HepG2 (cell line): ENCODE measurements around the gene SEMA3B. TPM values are rescaled to one million over a fixed set of nuclear protein-coding genes. Genes with fewer than 3 reads are reported as not detected.
A peak's percentile ranks its signal among the peaks of the same experiment; 100 is the strongest.

Experiments
- ARHGAP35 ChIP-seq: sonication (generic); formaldehyde crosslinking; IDR thresholded peaks from 2 replicates; pipeline ENCODE4 v1.9.0; 2022; ENCODE audit warnings: mild to moderate bottlenecking, inconsistent platforms, moderate library complexity, missing genetic modification reagents, borderline replicate concordance
- BRF2 ChIP-seq: sonication (generic); formaldehyde crosslinking; IDR thresholded peaks from 2 replicates; pipeline ENCODE4 v1.8.1; 2022; ENCODE audit warnings: mild to moderate bottlenecking, missing genetic modification reagents
- DPF2 ChIP-seq: sonication (generic); formaldehyde crosslinking; IDR thresholded peaks from 2 replicates; pipeline ENCODE4 v1.4.0; 2020; ENCODE audit warnings: mild to moderate bottlenecking, low read depth, missing genetic modification reagents, borderline replicate concordance
- FOXA3 ChIP-seq: IDR thresholded peaks from 2 replicates; pipeline ENCODE4 v1.6.1; 2016; ENCODE audit warnings: missing genetic modification reagents, missing compliant biosample characterization
- GABPA ChIP-seq, 2 experiments: IDR thresholded peaks; 2 replicates each; pipeline ENCODE4 v1.6.1; 2011 to 2016; ENCODE audit warnings: low read depth in 2 of 2, low read length in 1 of 2, missing biosample characterization in 1 of 2, missing genetic modification characterization in 1 of 2
- HNRNPL ChIP-seq: fragments of 200-400 bp; formaldehyde crosslinking; IDR thresholded peaks from 2 replicates; pipeline ENCODE4 v1.6.1; 2017; ENCODE audit warnings: mild to moderate bottlenecking, low read depth, low read length
- NFE2 ChIP-seq: sonication (generic); formaldehyde crosslinking; IDR thresholded peaks from 2 replicates; pipeline ENCODE4 v1.4.0; 2020; ENCODE audit warnings: missing genetic modification reagents
- NFYB ChIP-seq: sonication (generic); formaldehyde crosslinking; IDR thresholded peaks from 2 replicates; pipeline ENCODE4 v1.4.0; 2020; ENCODE audit warnings: missing genetic modification reagents
- SNAI1 ChIP-seq: sonication (generic); formaldehyde crosslinking; IDR thresholded peaks from 2 replicates; pipeline ENCODE4 v1.5.0; 2020; ENCODE audit warnings: mild to moderate bottlenecking, missing genetic modification reagents, borderline replicate concordance
- SP4 ChIP-seq: sonication (generic); formaldehyde crosslinking; IDR thresholded peaks from 2 replicates; pipeline ENCODE4 v1.8.1; 2023; ENCODE audit warnings: mild to moderate bottlenecking, missing genetic modification reagents
- ZMYM3 ChIP-seq: sonication (generic); formaldehyde crosslinking; IDR thresholded peaks from 2 replicates; pipeline ENCODE4 v1.5.1; 2020; ENCODE audit warnings: mild to moderate bottlenecking, missing genetic modification reagents
- ZNF235 ChIP-seq: sonication (generic); formaldehyde crosslinking; IDR thresholded peaks from 2 replicates; pipeline ENCODE4 v1.8.1; 2023; ENCODE audit warnings: mild to moderate bottlenecking, missing genetic modification reagents, borderline replicate concordance
- ZNF34 ChIP-seq: sonication (generic); formaldehyde crosslinking; IDR thresholded peaks from 2 replicates; pipeline ENCODE4 v1.4.0; 2020; ENCODE audit warnings: mild to moderate bottlenecking, missing genetic modification reagents, borderline replicate concordance
- ZNF503 ChIP-seq: sonication (generic); formaldehyde crosslinking; IDR thresholded peaks from 2 replicates; pipeline ENCODE4 v1.4.0; 2020; ENCODE audit warnings: missing genetic modification reagents
- ZNF563 ChIP-seq: sonication (generic); formaldehyde crosslinking; IDR thresholded peaks from 2 replicates; pipeline ENCODE4 v1.8.0; 2022; ENCODE audit warnings: mild to moderate bottlenecking, moderate library complexity, missing genetic modification reagents
- ZNF660 ChIP-seq: sonication (generic); formaldehyde crosslinking; IDR thresholded peaks from 2 replicates; pipeline ENCODE4 v1.5.1; 2020; ENCODE audit warnings: mild to moderate bottlenecking, low read depth, missing genetic modification reagents, borderline replicate concordance
- ZNF687 ChIP-seq: sonication (generic); formaldehyde crosslinking; IDR thresholded peaks from 2 replicates; pipeline ENCODE4 v1.5.1; 2020; ENCODE audit warnings: mild to moderate bottlenecking, missing genetic modification reagents, moderate library complexity
- ZNF776 ChIP-seq: sonication (generic); formaldehyde crosslinking; IDR thresholded peaks from 2 replicates; pipeline ENCODE4 v1.4.0; 2020; ENCODE audit warnings: mild to moderate bottlenecking, missing genetic modification reagents
- ZNF788 ChIP-seq: sonication (generic); formaldehyde crosslinking; IDR thresholded peaks from 2 replicates; pipeline ENCODE4 v1.5.0; 2020; ENCODE audit warnings: mild to moderate bottlenecking, missing genetic modification reagents, borderline replicate concordance
- ZSCAN22 ChIP-seq: sonication (generic); formaldehyde crosslinking; IDR thresholded peaks from 2 replicates; pipeline ENCODE4 v1.4.0; 2020; ENCODE audit warnings: mild to moderate bottlenecking, missing genetic modification reagents
- polyA plus RNA-seq, 8 experiments: library from polyadenylated mRNA; depleted of rRNA in 3 of 8; stranded (reverse) in 7 of 8; unstranded in 1 of 8; fragments of >200 nt; fragmentation: Illumina TruSeq in 4 of 8; extraction: Trizol in 4 of 8; gene quantifications; 2 replicates each; pipeline versions ENCODE4 v1.2.1 to v1.2.3, GENCODE V29; 2011 to 2016; ENCODE audit warnings: low read depth in 4 of 8, missing spikeins in 1 of 8, mixed read lengths in 1 of 8; ENCODE audit not compliant: insufficient read depth in 1 of 8
- total RNA-seq, 5 experiments: library from RNA; depleted of rRNA; stranded (reverse); fragments of >200 nt; fragmentation: Illumina TruSeq; extraction: Trizol; gene quantifications; 2 replicates each; pipeline ENCODE4 v1.2.3, GENCODE V29; 2016; ENCODE audit warnings: low read depth in 1 of 5

Gene SEMA3B
- total and polyA plus RNA-seq, 2 of the 13 experiments (the other 11 are each of a cell fraction or from before 2014, with no cell fraction given): 93.2 to 158 TPM

GRCh38 chr3:50322115-50322385, 53.1 kb downstream of the SEMA3B start (continued):
- TF ChIP-seq GABPA (IDR thresholded peaks at IDR 0.05; ENCODE audit: low read depth, low read length) (no peak), GABPA (CRISPR knock-in tag; IDR thresholded peaks at IDR 0.05; ENCODE audit: low read depth) (no peak), ZMYM3 (0 out of 2 replicates have a peak, but pooled peaks have one; percentile 9), SNAI1 (CRISPR knock-in tag) (no peak), NFE2 (no peak), ZNF687 (CRISPR knock-in tag) (0 out of 2 replicates have a peak, but pooled peaks have one; percentile 41), ZSCAN22 (peak; percentile 90), ZNF776 (CRISPR knock-in tag) (0 out of 2 replicates have a peak, but pooled peaks have one; percentile 59), ZNF503 (CRISPR knock-in tag) (0 out of 2 replicates have a peak, but pooled peaks have one; percentile 41), ZNF235 (CRISPR knock-in tag) (0 out of 2 replicates have a peak, but pooled peaks have one; percentile 52), SP4 (no peak; the same call in 1 of the 2 replicates), ZNF563 (CRISPR knock-in tag) (no peak), HNRNPL (0 out of 2 replicates have a peak, but pooled peaks have one; percentile 36), FOXA3 (CRISPR knock-in tag) (0 out of 2 replicates have a peak, but pooled peaks have one; percentile 10), BRF2 (CRISPR knock-in tag) (no peak), ZNF788 (no peak), ZNF660 (no peak), NFYB (CRISPR knock-in tag) (no peak), ARHGAP35 (CRISPR knock-in tag) (no peak), DPF2 (CRISPR knock-in tag) (no peak), ZNF34 (CRISPR knock-in tag) (no peak)
